HG03108 (cell line): ENCODE results near the gene MAPK8IP2.
"Not testable (repeated sequence)": the region's sequence is repeated elsewhere in the genome, so short reads cannot be mapped to it uniquely, and the experiment has no call there.

Experiments used
- ATAC-seq: cut with Tn5 transposase; IDR thresholded peaks from one replicate; pipeline ENCODE4 v1.9.1; 2021; ENCODE audit warnings: moderate library complexity; ENCODE audit not compliant: unreplicated experiment

Gene MAPK8IP2

DNA sequence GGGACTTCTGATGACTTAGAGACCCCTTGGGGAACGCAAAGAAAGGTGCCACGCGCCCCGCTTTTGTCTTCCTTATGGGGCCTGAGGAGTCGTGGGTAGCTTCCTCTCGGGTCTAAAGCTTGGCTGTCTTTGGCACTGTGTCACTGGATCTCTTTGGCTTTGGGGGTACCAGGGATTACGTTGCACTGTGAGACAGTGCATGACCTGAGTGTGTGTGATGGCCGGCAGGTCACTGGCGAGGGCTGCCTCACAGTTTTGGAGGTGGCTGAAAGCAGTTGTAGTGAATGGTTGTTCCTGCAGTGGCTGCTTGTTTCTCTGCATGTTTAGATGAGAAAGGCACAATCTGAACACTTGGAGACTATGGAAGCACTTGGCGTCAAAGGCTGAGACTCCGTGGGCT lies 33.2 kb downstream of the MAPK8IP2 start:
- ATAC-seq = no peak

DNA sequence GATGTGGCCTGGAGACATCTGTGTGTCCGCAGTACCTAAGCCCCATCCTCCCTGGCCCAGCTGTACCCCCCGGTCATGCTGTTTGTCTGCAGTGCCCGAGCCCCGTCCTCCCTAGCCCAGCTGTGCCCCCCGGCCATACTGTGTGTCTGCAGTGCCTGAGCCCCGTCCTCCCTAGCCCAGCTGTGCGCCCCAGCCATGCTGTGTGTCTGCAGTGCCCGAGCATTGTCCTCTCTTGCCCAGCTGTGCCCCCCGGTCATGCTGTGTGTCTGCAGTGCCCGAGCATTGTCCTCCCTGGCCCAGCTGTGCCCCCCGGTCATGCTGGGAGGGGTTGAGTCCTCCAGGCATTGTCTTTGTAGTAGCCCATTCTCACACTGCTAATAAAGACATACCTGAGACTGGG lies 35.0 kb downstream of the MAPK8IP2 start:
- no peak for ATAC-seq

GRCh38 chr22:50640296-50640695 lies 39.7 kb downstream of the MAPK8IP2 start:
- ATAC-seq = not testable (repeated sequence)

DNA sequence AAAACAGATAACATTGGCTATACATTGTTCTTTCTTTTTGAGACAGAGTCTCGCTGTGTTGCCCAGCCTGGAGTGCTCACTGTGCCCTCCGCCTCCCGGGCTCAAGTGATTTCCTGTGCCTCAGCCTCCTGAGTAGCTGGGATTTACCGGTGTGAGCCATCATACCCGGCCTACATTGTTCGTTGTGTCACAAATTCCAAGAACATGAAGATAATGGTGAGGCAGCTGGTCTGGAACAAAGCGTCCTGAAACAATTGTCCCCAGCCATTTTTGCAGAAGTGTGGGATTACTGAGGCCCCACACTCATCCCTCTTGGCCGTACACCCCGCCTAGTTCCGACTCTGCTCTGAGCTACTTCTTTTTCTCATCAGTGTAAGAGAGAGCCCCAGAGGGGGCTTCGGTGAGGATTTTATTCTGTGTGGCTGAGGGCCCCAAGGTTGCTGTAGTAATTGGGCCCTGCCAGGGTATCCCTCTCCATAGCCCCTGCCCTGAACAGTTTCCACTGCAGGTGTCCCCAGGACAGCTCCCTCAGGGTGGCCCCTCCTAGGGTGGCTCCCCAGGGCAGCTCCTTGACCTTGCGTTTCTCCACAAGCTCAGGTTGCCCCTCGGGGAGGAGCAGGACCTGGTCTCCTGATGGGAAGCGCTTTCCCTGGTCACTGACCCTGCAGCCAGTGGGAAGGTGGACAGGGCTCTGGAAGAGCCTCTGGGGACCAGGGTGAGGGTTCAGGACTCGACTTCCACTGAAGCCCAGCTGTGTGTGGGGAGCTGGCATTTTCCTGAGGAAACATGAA lies 40.5 kb downstream of the MAPK8IP2 start:
- ATAC-seq = no peak

- no peak for ATAC-seq
Observed at GRCh38 chr22:50641696-50642607, 41.4 kb downstream of the MAPK8IP2 start.

DNA sequence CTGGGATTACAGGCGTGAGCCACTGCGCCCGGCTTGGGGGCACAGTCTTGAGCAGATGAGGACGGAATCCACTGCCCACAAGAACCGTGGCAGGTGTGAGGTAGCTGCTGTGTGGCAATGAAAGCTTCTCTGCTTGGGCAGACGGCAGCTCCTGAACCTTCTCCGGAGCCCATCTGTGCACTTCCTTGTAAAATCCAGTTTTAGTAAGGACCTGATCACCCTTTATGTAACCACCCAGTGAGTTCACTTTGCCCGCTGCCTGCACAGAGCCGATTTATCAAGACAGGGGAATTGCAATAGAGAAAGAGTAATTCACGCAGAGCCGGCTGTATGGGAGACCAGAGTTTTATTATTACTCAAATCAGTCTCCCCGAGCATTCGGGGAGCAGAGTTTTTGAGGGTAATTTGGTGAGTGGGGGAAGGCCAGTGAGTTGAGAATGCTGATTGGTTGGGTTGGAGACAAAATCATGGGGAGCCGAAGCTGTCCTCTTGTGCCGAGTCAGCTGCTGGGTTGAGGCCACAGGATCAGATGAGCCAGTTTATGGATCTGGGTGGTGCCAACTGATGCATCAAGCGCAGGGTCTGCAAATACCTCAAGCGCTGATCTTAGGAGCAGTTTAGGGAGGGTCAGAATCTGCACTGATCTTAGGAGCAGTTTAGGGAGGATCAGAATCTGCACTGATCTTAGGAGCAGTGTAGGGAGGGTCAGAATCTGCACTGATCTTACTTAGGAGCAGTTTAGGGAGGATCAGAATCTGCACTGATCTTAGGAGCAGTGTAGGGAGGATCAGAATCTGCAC lies 42.6 kb downstream of the MAPK8IP2 start:
- ATAC-seq = not testable (repeated sequence)

- not testable (repeated sequence) for ATAC-seq
Observed at GRCh38 chr22:50643821-50644101, 43.2 kb downstream of the MAPK8IP2 start.

DNA sequence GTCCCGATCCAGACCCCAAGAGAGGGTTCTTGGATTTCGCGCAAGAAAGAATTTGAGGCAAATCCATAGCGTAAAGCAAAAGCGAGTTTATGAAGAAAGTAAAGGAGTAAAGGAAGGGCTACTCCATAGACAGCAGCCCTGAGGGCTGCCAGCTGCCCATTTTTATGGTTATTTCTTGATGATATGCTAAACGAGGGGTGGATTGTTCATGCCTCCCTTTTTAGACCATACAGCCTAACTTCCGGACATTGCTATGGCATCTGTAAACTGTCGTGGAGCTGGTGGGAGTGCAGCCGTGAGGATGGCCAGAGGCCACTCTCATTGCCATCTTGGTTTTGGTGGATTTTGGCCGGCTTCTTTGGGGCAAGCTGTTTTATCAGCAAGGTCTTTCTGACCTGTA lies 52.7 kb downstream of the MAPK8IP2 start:
- no peak for ATAC-seq

- ATAC-seq = not testable (repeated sequence)
Observed at GRCh38 chr22:50654664-50655063, 54.1 kb downstream of the MAPK8IP2 start.

DNA sequence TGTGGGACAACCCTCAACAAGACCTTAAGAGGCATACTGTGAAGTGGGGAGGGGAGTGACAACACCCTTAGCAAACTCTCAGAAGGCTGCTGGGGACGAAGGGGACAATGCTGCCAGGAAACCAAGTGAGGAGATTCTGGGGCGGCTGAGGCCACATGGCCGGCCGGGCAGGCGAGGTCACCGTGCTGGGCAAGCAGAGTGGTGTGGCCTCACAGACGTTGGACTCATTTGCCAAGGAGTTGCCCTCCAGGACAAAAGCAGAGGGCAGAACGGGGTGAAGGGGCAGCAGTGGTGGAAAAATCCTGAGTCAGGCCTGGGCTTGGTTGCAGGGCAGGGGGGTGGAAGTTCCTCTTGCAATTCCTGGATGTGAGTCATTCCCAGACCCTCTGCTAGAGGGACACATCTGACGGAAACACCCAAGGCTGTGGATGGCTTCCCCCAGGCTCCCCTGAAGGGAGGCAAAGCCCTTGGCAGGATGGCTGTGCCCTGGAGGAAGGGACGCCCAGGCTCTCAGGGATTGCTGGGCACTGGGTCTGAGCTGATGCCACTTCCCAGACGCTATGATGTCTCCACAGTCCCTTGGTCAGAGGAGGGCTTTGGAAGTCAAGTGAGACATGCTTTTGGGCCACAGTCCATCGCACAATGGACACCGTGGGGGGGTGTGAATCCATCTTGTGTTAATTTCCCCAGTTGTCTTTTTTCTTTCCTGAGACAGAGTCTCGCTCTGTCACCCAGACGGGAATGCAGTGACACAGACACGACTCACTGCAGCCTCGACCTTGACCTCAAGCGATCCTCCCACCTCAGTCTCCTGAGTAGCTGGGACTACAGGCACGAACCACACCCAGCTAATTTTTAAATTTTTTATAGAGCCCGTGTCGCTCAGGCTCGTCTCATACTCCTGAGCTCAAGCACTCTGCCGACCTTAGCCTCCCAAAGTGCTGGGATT lies 55.8 kb downstream of the MAPK8IP2 start:
- no peak for ATAC-seq

GRCh38 chr22:50657925-50658324 lies 57.3 kb downstream of the MAPK8IP2 start:
- ATAC-seq = no peak

DNA sequence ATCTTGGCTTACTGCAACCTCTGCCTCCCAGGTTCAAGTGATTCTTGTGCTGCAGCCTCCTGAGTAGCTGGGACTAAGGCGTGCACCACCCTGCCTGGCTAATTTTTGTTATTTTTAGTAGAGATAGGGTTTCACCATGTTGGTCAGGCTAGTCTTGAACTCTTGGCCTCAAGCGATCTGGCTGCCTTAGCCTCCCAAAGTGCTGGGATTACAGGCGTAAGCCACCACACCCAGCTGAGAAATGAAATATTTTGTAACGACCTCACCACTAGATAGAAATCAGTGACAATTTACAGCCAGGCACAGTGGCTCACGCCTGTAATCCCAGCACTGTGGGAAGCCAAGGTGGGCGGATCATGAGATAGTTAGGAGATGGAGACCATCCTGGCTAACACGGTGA lies 59.1 kb downstream of the MAPK8IP2 start:
- not testable (repeated sequence) for ATAC-seq

- ATAC-seq = no peak
Observed at GRCh38 chr22:50660306-50660705, 59.7 kb downstream of the MAPK8IP2 start.
